B cell (primary cell): ENCODE results near the gene ERLIN1.

Experiments used
- CTCF ChIP-seq: fragments of 200-600 bp; IDR thresholded peaks from one replicate; pipeline ENCODE4 v1.8.0; 2022; ENCODE audit warnings: antibody characterized with exemption, mild to moderate bottlenecking
- EZH2 ChIP-seq: IDR thresholded peaks from 2 replicates; pipeline ENCODE4 v1.6.1; 2012; ENCODE audit warnings: borderline replicate concordance, low read depth, mild to moderate bottlenecking, moderate library complexity, low read length; ENCODE audit not compliant: insufficient read depth, poor library complexity, severe bottlenecking

DNA sequence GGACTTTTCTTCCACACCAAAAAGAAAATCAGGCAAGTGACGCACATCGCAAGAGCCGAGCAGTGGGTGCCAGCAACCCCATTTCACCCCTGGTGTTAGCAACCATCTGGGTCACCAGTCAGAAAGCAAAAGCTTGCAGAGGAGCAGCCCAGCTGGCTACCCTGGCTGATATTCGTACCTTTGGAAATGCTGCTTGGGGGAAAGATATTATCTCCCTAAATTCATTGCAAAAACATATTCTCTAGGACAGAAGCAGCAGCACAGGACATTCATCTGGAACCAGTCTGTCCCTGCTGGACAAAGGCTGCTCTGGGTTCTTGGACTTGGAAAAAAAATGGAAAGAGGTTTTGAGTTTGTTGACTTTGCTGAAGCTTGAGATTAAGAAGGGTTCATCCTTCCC lies 45.8 kb downstream of the ERLIN1 start:
- TF ChIP-seq CTCF, result no peak
- TF ChIP-seq EZH2, result no peak
